Measurements from ENCODE around the gene PRICKLE2.

Gene PRICKLE2

GRCh38 chr3:64218329-64218728 lies 6.9 kb downstream of the PRICKLE2 start:
- no peak for DNase-seq

- no peak for DNase-seq
Measured at GRCh38 chr3:64216274-64217147, 8.8 kb downstream of the PRICKLE2 start.

GRCh38 chr3:64215559-64215958 lies 9.7 kb downstream of the PRICKLE2 start:
- DNase-seq = no peak

GRCh38 chr3:64215103-64215502 lies 10.2 kb downstream of the PRICKLE2 start:
- no peak for DNase-seq

- DNase-seq = no peak
Measured at GRCh38 chr3:64214381-64215018, 10.8 kb downstream of the PRICKLE2 start.

- DNase-seq = no peak
Measured at GRCh38 chr3:64213962-64214379, 11.3 kb downstream of the PRICKLE2 start.

GRCh38 chr3:64213224-64213878 lies 11.9 kb downstream of the PRICKLE2 start:
- no peak for DNase-seq

GRCh38 chr3:64209866-64210621 lies 15.2 kb downstream of the PRICKLE2 start:
- no peak for DNase-seq

GRCh38 chr3:64207289-64208080 lies 17.8 kb downstream of the PRICKLE2 start:
- no peak for DNase-seq

- DNase-seq = no peak
Measured at GRCh38 chr3:64203969-64204908, 21.0 kb downstream of the PRICKLE2 start.

- DNase-seq = no peak
Measured at GRCh38 chr3:64203216-64203615, 22.1 kb downstream of the PRICKLE2 start.

- no peak for DNase-seq
Measured at GRCh38 chr3:64199932-64200331, 25.3 kb downstream of the PRICKLE2 start.

GRCh38 chr3:64196236-64196929 lies 28.9 kb downstream of the PRICKLE2 start:
- DNase-seq = no peak

GRCh38 chr3:64195789-64196188 lies 29.5 kb downstream of the PRICKLE2 start:
- DNase-seq = no peak

- DNase-seq = no peak
Measured at GRCh38 chr3:64191822-64192221, 33.4 kb downstream of the PRICKLE2 start.

- no peak for DNase-seq
Measured at GRCh38 chr3:64190517-64191515, 34.5 kb downstream of the PRICKLE2 start.

GRCh38 chr3:64188810-64189560 lies 36.3 kb downstream of the PRICKLE2 start:
- no peak for DNase-seq
